Measurements from ENCODE around the gene TSPAN31.
"Not testable (repeated sequence)": the region's sequence is repeated elsewhere in the genome, so short reads cannot be mapped to it uniquely, and the experiment has no call there.

The TSPAN31 gene

GRCh38 chr12:57760347-57760982 is 15.6 kb downstream of the TSPAN31 start:
- DNase-seq = no peak
- in situ Hi-C loops (cut with HindIII; ENCODE audit: low pct_ligation_motif_present, low pct_unique_long_range_greater_than_20kb, low sequenced_read_pairs) = no loop called here

- DNase-seq = no peak
- in situ Hi-C loops (cut with HindIII; ENCODE audit: low pct_ligation_motif_present, low pct_unique_long_range_greater_than_20kb, low sequenced_read_pairs) = no loop called here
These were observed 16.7 kb downstream of the TSPAN31 start for GRCh38 chr12:57761391-57761998.

- in situ Hi-C loops (cut with HindIII; ENCODE audit: low pct_ligation_motif_present, low pct_unique_long_range_greater_than_20kb, low sequenced_read_pairs) = no loop called here
- no peak for DNase-seq
These were observed 17.6 kb downstream of the TSPAN31 start for GRCh38 chr12:57762463-57762862.

GRCh38 chr12:57763881-57764661 is 19.2 kb downstream of the TSPAN31 start:
- in situ Hi-C loops (cut with HindIII; ENCODE audit: low pct_ligation_motif_present, low pct_unique_long_range_greater_than_20kb, low sequenced_read_pairs) = no loop called here
- no peak for DNase-seq

- in situ Hi-C loops (cut with HindIII; ENCODE audit: low pct_ligation_motif_present, low pct_unique_long_range_greater_than_20kb, low sequenced_read_pairs) = no loop called here
These were observed 19.8 kb downstream of the TSPAN31 start for GRCh38 chr12:57764662-57765002.

GRCh38 chr12:57765003-57765697 is 20.3 kb downstream of the TSPAN31 start:
- in situ Hi-C loops (cut with HindIII; ENCODE audit: low pct_ligation_motif_present, low pct_unique_long_range_greater_than_20kb, low sequenced_read_pairs) = no loop called here
- DNase-seq = peak; percentile 65

More at GRCh38 chr12:57764662-57765002, 19.8 kb downstream of the TSPAN31 start:
- no peak for DNase-seq

- DNase-seq = no peak
- in situ Hi-C loops (cut with HindIII; ENCODE audit: low pct_ligation_motif_present, low pct_unique_long_range_greater_than_20kb, low sequenced_read_pairs) = no loop called here
These were observed 21.0 kb downstream of the TSPAN31 start for GRCh38 chr12:57765698-57766463.

- in situ Hi-C loops (cut with HindIII; ENCODE audit: low pct_ligation_motif_present, low pct_unique_long_range_greater_than_20kb, low sequenced_read_pairs) = no loop called here
- peak; percentile 52 for DNase-seq
These were observed 21.8 kb downstream of the TSPAN31 start, which contains the start of gene CYP27B1 for GRCh38 chr12:57766464-57767304. TSS of gene CYP27B1 (minus strand) at chr12:57767078. CDS start at chr12:57767041, 37 bp downstream.

GRCh38 chr12:57767305-57767698 is 22.5 kb downstream of the TSPAN31 start:
- in situ Hi-C loops (cut with HindIII; ENCODE audit: low pct_ligation_motif_present, low pct_unique_long_range_greater_than_20kb, low sequenced_read_pairs) = no loop called here
- DNase-seq = no peak

GRCh38 chr12:57767876-57768275 is 23.0 kb downstream of the TSPAN31 start:
- no peak for DNase-seq
- in situ Hi-C loops (cut with HindIII; ENCODE audit: low pct_ligation_motif_present, low pct_unique_long_range_greater_than_20kb, low sequenced_read_pairs) = no loop called here

- in situ Hi-C loops (cut with HindIII; ENCODE audit: low pct_ligation_motif_present, low pct_unique_long_range_greater_than_20kb, low sequenced_read_pairs) = no loop called here
- no peak for DNase-seq
These were observed 24.8 kb downstream of the TSPAN31 start for GRCh38 chr12:57769594-57769993.

- in situ Hi-C loops (cut with HindIII; ENCODE audit: low pct_ligation_motif_present, low pct_unique_long_range_greater_than_20kb, low sequenced_read_pairs) = no loop called here
- no peak for DNase-seq
These were observed 25.9 kb downstream of the TSPAN31 start for GRCh38 chr12:57770734-57771133.

- in situ Hi-C loops (cut with HindIII; ENCODE audit: low pct_ligation_motif_present, low pct_unique_long_range_greater_than_20kb, low sequenced_read_pairs) = no loop called here
These were observed 26.5 kb downstream of the TSPAN31 start for GRCh38 chr12:57771236-57771872.

GRCh38 chr12:57771873-57772428 is 27.1 kb downstream of the TSPAN31 start, which contains the start of gene METTL1:
TSS of gene METTL1 (minus strand) at chr12:57772105. CDS start at chr12:57772083, 22 bp downstream.
- in situ Hi-C loops (cut with HindIII; ENCODE audit: low pct_ligation_motif_present, low pct_unique_long_range_greater_than_20kb, low sequenced_read_pairs) = no loop called here
- peak; percentile 100 for DNase-seq

More at GRCh38 chr12:57771236-57771872, 26.5 kb downstream of the TSPAN31 start:
- DNase-seq = peak; percentile 97

GRCh38 chr12:57772429-57773322 is 27.8 kb downstream of the TSPAN31 start, which contains the start of gene EEF1AKMT3:
TSS of gene EEF1AKMT3 (plus strand) at chr12:57772614. CDS start at chr12:57772725, 111 bp downstream.
- in situ Hi-C loops (cut with HindIII; ENCODE audit: low pct_ligation_motif_present, low pct_unique_long_range_greater_than_20kb, low sequenced_read_pairs) = no loop called here
- DNase-seq = peak; percentile 81

- DNase-seq; in situ Hi-C loops (cut with HindIII; ENCODE audit: low pct_ligation_motif_present, low pct_unique_long_range_greater_than_20kb, low sequenced_read_pairs): not testable (repeated sequence)
These were observed 29.8 kb downstream of the TSPAN31 start for GRCh38 chr12:57774634-57775033.

All from ACHN (cell line).